ENCODE data around the gene HPCA. TPM values are rescaled to one million over a fixed set of nuclear protein-coding genes. Genes with fewer than 3 reads are reported as not detected.
"Not testable (repeated sequence)": the region's sequence is repeated elsewhere in the genome, so short reads cannot be mapped to it uniquely, and the experiment has no call there.

Gene HPCA
- total and polyA plus RNA-seq, 2 experiments from 2014 or later = 0.85 TPM; not detected in 1

DNA sequence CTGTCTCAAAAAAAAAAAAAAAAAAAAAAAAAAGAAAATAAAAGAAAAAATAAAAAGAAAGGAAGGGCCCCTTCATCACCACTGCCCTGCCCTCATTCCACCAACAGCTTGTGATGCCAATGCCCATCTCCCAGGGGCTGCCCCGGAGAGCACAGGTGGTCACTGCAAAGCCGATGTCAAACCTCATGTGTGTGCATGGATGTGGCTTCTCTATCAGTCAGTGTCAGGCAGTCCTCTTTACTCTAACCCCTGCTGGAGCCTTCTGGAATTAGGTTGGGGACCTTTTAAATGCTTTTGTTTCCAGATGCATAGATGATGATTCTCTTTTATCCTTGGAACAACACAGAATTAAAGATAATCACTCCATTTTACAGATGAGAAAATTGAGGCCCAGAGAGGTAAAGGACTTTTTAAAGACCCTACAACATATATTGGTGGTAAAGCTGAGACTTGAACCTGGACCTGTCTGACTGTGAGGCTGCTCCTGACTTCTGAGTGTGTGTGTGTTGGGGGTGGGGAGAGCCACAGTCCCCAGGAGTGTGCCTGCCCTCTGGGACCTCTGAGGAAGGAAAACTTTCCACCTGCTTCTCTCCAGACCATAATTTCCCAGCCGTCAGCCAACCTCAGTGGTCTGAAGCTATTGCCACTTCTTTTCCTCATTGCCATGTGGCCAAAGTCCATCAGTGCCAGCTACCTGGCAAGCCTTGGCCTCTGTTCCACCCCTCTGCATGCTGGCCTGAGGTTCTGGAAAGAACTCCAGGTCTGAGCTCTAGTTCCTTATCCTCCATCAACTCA, 17.9 kb downstream of the HPCA start:
- Histone ChIP-seq H3K27me3 (no peaks in the 10 kb centered on the region), H4K20me1 (ENCODE audit: insufficient read depth, poor library complexity, severe bottlenecking) (no peaks in the 10 kb centered on the region), H3K4me3 (no peak overlapping the region), H2AFZ (no peak overlapping the region), H3K9me2 (replicated peaks; ENCODE audit: insufficient read depth) (no peaks in the 10 kb centered on the region), H3K4me1 (ENCODE audit: insufficient read depth) (peaks cover 7% of the 10 kb centered on the region), H3K79me2 (no peaks in the 10 kb centered on the region), H3K4me2 (no peak overlapping the region), H3K36me3 (replicated peaks; ENCODE audit: insufficient read depth, low read depth) (no peaks in the 10 kb centered on the region), H3K9me3 (ENCODE audit: low read depth) (no peaks in the 10 kb centered on the region), H3K27ac (no peak overlapping the region)
- TF ChIP-seq EZH2phosphoT487 (IDR thresholded peaks at IDR 0.05; ENCODE audit: low read depth, severe bottlenecking, unreplicated experiment) (no peak), EZH2 (IDR thresholded peaks at IDR 0.05; ENCODE audit: borderline replicate concordance) (no peak)
- TF ChIP-seq, protein P1, sequence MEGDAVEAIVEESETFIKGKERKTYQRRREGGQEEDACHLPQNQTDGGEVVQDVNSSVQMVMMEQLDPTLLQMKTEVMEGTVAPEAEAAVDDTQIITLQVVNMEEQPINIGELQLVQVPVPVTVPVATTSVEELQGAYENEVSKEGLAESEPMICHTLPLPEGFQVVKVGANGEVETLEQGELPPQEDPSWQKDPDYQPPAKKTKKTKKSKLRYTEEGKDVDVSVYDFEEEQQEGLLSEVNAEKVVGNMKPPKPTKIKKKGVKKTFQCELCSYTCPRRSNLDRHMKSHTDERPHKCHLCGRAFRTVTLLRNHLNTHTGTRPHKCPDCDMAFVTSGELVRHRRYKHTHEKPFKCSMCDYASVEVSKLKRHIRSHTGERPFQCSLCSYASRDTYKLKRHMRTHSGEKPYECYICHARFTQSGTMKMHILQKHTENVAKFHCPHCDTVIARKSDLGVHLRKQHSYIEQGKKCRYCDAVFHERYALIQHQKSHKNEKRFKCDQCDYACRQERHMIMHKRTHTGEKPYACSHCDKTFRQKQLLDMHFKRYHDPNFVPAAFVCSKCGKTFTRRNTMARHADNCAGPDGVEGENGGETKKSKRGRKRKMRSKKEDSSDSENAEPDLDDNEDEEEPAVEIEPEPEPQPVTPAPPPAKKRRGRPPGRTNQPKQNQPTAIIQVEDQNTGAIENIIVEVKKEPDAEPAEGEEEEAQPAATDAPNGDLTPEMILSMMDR (IDR thresholded peaks at IDR 0.05; ENCODE audit: poor library complexity) = no peak
- WGBS (ENCODE audit: low lambda C conversion rate, missing lambda C conversion rate) = 83% methylated on average over 3 of the region's 3 CpGs
- no peak for DNase-seq (ENCODE audit: low spot score)

DNA sequence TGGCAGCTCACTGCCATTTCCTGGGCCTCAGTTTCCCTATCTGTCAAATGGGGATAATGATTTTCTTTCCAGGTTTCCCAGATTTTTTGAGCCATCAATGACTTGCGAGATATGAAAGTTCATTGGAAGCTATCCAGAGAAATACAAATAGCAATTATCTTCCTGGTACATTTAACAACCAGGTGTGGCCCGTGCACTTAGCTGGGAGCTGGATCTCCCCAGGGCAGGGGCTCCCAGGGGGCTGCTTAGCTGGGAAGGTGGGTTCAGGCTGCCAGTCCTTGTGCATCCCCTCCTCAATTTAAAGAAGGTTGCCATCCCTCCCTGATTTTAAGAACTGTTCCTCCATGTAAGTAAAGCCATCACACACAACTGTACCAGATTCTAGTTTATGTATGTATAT, 18.5 kb downstream of the HPCA start:
- peaks cover 7% of the 10 kb centered on the region for H3K4me1 ChIP-seq (ENCODE audit: insufficient read depth)
- no peaks in the 10 kb centered on the region for H3K9me3 ChIP-seq (ENCODE audit: low read depth)
- H3K27me3 ChIP-seq = no peaks in the 10 kb centered on the region
- H3K27ac ChIP-seq = no peak overlapping the region
- TF ChIP-seq EZH2 (IDR thresholded peaks at IDR 0.05; ENCODE audit: borderline replicate concordance) = no peak
- TF ChIP-seq EZH2phosphoT487 (IDR thresholded peaks at IDR 0.05; ENCODE audit: low read depth, severe bottlenecking, unreplicated experiment) = no peak
- TF ChIP-seq, protein P1 (IDR thresholded peaks at IDR 0.05; ENCODE audit: poor library complexity) = no peak
- H3K79me2 ChIP-seq = no peaks in the 10 kb centered on the region
- H3K4me2 ChIP-seq = no peak overlapping the region
- no peaks in the 10 kb centered on the region for H3K36me3 ChIP-seq (replicated peaks; ENCODE audit: insufficient read depth, low read depth)
- H3K9me2 ChIP-seq (replicated peaks; ENCODE audit: insufficient read depth) = no peaks in the 10 kb centered on the region
- no peak overlapping the region for H2AFZ ChIP-seq
- 84% methylated on average over 2 of the region's 2 CpGs for WGBS (ENCODE audit: low lambda C conversion rate, missing lambda C conversion rate)
- no peak overlapping the region for H3K4me3 ChIP-seq
- no peaks in the 10 kb centered on the region for H4K20me1 ChIP-seq (ENCODE audit: insufficient read depth, poor library complexity, severe bottlenecking)
- DNase-seq (ENCODE audit: low spot score) = no peak

DNA sequence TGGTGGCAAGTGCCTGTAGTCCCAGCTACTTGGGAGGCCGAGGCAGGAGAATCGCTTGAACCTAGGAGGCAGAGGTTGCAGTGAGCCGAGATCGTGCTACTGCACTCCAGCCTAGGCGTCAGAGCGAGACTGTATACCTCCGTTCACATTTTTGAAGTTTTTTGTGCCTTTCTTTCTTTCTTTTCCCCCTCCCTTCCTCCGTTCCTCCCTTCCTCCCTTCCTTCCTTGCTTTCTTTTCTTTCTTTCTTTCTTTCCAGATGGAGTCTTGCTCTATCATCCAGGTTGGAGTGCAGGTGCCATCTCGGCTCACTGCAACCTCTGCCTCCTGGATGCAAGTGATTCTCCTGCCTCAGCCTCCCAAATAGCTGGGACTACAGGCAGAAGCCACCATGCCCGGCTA, 19.3 kb downstream of the HPCA start:
- not testable (repeated sequence) for H3K9me2 ChIP-seq (replicated peaks; ENCODE audit: insufficient read depth); H3K4me2 ChIP-seq; DNase-seq (ENCODE audit: low spot score); H3K9me3 ChIP-seq (ENCODE audit: low read depth); H3K4me1 ChIP-seq (ENCODE audit: insufficient read depth); H3K27ac ChIP-seq; H3K79me2 ChIP-seq; H3K36me3 ChIP-seq (replicated peaks; ENCODE audit: insufficient read depth, low read depth); H3K4me3 ChIP-seq; H2AFZ ChIP-seq; H4K20me1 ChIP-seq (ENCODE audit: insufficient read depth, poor library complexity, severe bottlenecking); H3K27me3 ChIP-seq
- WGBS (ENCODE audit: low lambda C conversion rate, missing lambda C conversion rate) = 87% methylated on average over 10 of the region's 10 CpGs

DNA sequence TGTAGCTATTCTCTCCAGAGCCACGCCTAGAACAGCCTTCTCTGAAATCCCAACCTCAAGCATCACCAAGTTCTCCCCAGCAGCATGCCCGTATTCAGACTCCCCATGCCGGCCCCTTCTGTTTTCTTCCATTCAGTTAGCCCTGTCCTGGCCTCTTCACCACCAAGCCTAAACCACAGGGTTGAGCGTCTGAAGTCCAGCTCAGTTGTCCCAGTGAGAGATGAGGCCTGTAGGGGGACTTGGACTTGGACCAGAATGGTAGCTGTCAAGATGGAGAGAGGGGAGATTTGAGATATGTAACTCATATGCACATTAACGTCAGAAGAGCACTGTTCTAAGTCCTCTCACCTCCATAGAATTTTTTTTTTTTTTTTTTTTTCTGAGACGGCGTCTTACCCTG, 20.4 kb downstream of the HPCA start:
- no peaks in the 10 kb centered on the region for H3K9me2 ChIP-seq (replicated peaks; ENCODE audit: insufficient read depth)
- H3K27ac ChIP-seq = no peak overlapping the region
- H4K20me1 ChIP-seq (ENCODE audit: insufficient read depth, poor library complexity, severe bottlenecking) = no peaks in the 10 kb centered on the region
- peaks cover 5% of the 10 kb centered on the region for H3K4me1 ChIP-seq (ENCODE audit: insufficient read depth)
- no peaks in the 10 kb centered on the region for H3K36me3 ChIP-seq (replicated peaks; ENCODE audit: insufficient read depth, low read depth)
- 86% methylated on average over 5 of the region's 7 CpGs for WGBS (ENCODE audit: low lambda C conversion rate, missing lambda C conversion rate)
- no peak for DNase-seq (ENCODE audit: low spot score)
- no peaks in the 10 kb centered on the region for H3K9me3 ChIP-seq (ENCODE audit: low read depth)
- TF ChIP-seq EZH2 (IDR thresholded peaks at IDR 0.05; ENCODE audit: borderline replicate concordance) = no peak
- TF ChIP-seq, protein P1 (IDR thresholded peaks at IDR 0.05; ENCODE audit: poor library complexity) = no peak
- no peak overlapping the region for H3K4me2 ChIP-seq
- H3K79me2 ChIP-seq = no peaks in the 10 kb centered on the region
- H3K4me3 ChIP-seq = no peak overlapping the region
- no peaks in the 10 kb centered on the region for H3K27me3 ChIP-seq
- no peak overlapping the region for H2AFZ ChIP-seq
